T-helper 2 cell (primary cell): Measurements from ENCODE around the gene SDR42E2.
"Not testable (repeated sequence)": the region's sequence is repeated elsewhere in the genome, so short reads cannot be mapped to it uniquely, and the experiment has no call there.

Experiments used
- DNase-seq, 5 experiments: peaks; one replicate each; pipeline versions ENCODE4 v3.0.0 to v3.0.0-alpha.2; 2012 to 2022
- total RNA-seq, 2 donors: gene quantifications; one replicate each; lab custom pipeline; 2026; lab: John Stamatoyannopoulos, UW

SDR42E2 gene
- 10.0 to 16.1 reads per million in 2 donors for total RNA-seq

- peak in 4 of 5 experiments; percentile 10 to 31 (median 22) for DNase-seq
These were observed at the start of gene SDR42E2 for GRCh38 chr16:22161999-22162655. TSS of gene SDR42E2 (plus strand) at chr16:22162506. CDS start at chr16:22165583, 3,077 bp downstream.

- DNase-seq: no peak
These were observed 46.1 kb upstream of the SDR42E2 start for GRCh38 chr16:22116095-22116700.

- no peak for DNase-seq
These were observed 44.7 kb upstream of the SDR42E2 start for GRCh38 chr16:22117609-22118008.

- DNase-seq: no peak
These were observed 41.9 kb upstream of the SDR42E2 start for GRCh38 chr16:22120440-22120839.

GRCh38 chr16:22122239-22122638 lies 40.1 kb upstream of the SDR42E2 start:
- DNase-seq: no peak

- DNase-seq: no peak
These were observed 39.2 kb upstream of the SDR42E2 start for GRCh38 chr16:22123146-22123545.

- DNase-seq: no peak
These were observed 38.4 kb upstream of the SDR42E2 start for GRCh38 chr16:22123759-22124490.

GRCh38 chr16:22124583-22125284 lies 37.6 kb upstream of the SDR42E2 start:
- DNase-seq: no peak

GRCh38 chr16:22126037-22126558 lies 36.2 kb upstream of the SDR42E2 start:
- DNase-seq: no peak

GRCh38 chr16:22128537-22128936 lies 33.8 kb upstream of the SDR42E2 start:
- DNase-seq: not testable (repeated sequence)

GRCh38 chr16:22130528-22130927 lies 31.8 kb upstream of the SDR42E2 start:
- DNase-seq: no peak

- DNase-seq: no peak
These were observed 29.5 kb upstream of the SDR42E2 start for GRCh38 chr16:22132801-22133200.

- DNase-seq: no peak
These were observed 23.8 kb upstream of the SDR42E2 start for GRCh38 chr16:22138482-22138881.

GRCh38 chr16:22139008-22139407 lies 23.3 kb upstream of the SDR42E2 start:
- DNase-seq: no peak

GRCh38 chr16:22139732-22140131 lies 22.6 kb upstream of the SDR42E2 start:
- DNase-seq: no peak

GRCh38 chr16:22141767-22142166 lies 20.5 kb upstream of the SDR42E2 start:
- peak in 1 of 5 experiments; percentile 3 for DNase-seq

GRCh38 chr16:22144520-22144919 lies 17.8 kb upstream of the SDR42E2 start:
- DNase-seq: no peak

- DNase-seq: no peak
These were observed 14.5 kb upstream of the SDR42E2 start for GRCh38 chr16:22147853-22148252.

- DNase-seq: no peak
These were observed 10.9 kb upstream of the SDR42E2 start for GRCh38 chr16:22151246-22151998.

- no peak for DNase-seq
These were observed 10.0 kb upstream of the SDR42E2 start for GRCh38 chr16:22152316-22152715.

- not testable (repeated sequence) for DNase-seq
These were observed 9.2 kb upstream of the SDR42E2 start for GRCh38 chr16:22153078-22153477.

- no peak for DNase-seq
These were observed 905 bp upstream of the SDR42E2 start for GRCh38 chr16:22161401-22161800.
